Uterus (tissue), 4 donors: Measurements from ENCODE around the gene SLC28A3. TPM values are rescaled to one million over a fixed set of nuclear protein-coding genes. Genes with fewer than 3 reads are reported as not detected.
A peak's percentile ranks its signal among the peaks of the same experiment; 100 is the strongest.

Experiments used
- DNase-seq, 2 donors: peaks; one replicate each; pipeline ENCODE4 v3.0.0-alpha.2; 2019 to 2020
- H3K27ac ChIP-seq, 2 donors: fragments of 200-600 bp; sonication (generic); 1 replicate in 1 of 2; 2 replicates in 1 of 2; pipeline ENCODE4 v1.5.1; 2016 to 2018
- H3K27me3 ChIP-seq, 2 donors: fragments of 200-600 bp; sonication (generic); one replicate each; pipeline ENCODE4 v1.5.1; 2018 to 2019; ENCODE audit warnings: control low read depth in 1 of 2
- H3K36me3 ChIP-seq, 2 donors: fragments of 200-600 bp; sonication (generic); one replicate each; pipeline ENCODE4 v1.5.1; 2019; ENCODE audit warnings: control low read depth in 1 of 2
- H3K4me1 ChIP-seq, 2 donors: fragments of 200-600 bp; sonication (generic); one replicate each; pipeline ENCODE4 v1.5.1; 2018 to 2019; ENCODE audit warnings: control low read depth in 1 of 2
- H3K4me3 ChIP-seq, 2 donors: fragments of 200-600 bp; sonication (generic); 1 replicate in 1 of 2; 2 replicates in 1 of 2; pipeline ENCODE4 v1.5.1; 2018 to 2019; ENCODE audit warnings: mild to moderate bottlenecking in 1 of 2
- H3K9me3 ChIP-seq, 2 donors: fragments of 200-600 bp; sonication (generic); one replicate each; pipeline ENCODE4 v1.5.1; 2019; ENCODE audit warnings: control low read depth in 1 of 2
- POLR2A ChIP-seq, 2 donors: fragments of 450-650 bp; IDR thresholded peaks; one replicate each; pipeline ENCODE4 v1.6.1; 2016; ENCODE audit warnings: antibody characterized with exemption in 2 of 2, mild to moderate bottlenecking in 1 of 2, moderate library complexity in 1 of 2
- intact Hi-C: fragments of 100-400 bp; cut with DNase I; formaldehyde crosslinking; loops from one replicate; pipeline ENCODE4 v1.15.1; 2023; ENCODE audit warnings: low total_unique reads
- total RNA-seq, 4 donors: library from RNA; depleted of rRNA in 3 of 4; stranded (reverse); fragments of >200 nt in 3 of 4; gene quantifications; one replicate each; pipeline versions ENCODE4 v1.1.0 to v1.2.4, GENCODE V29; 2014 to 2023
- TF ChIP-seq, protein P1 (sequence below), 4 experiments: fragments of 200-600 bp in 2 of 4; fragments of 450-650 bp in 2 of 4; sonication (generic) in 2 of 4; IDR thresholded peaks; one replicate each; pipeline ENCODE4 v1.5.1; 2016 to 2019; ENCODE audit warnings: antibody characterized with exemption in 4 of 4, mild to moderate bottlenecking in 2 of 4, moderate library complexity in 1 of 4
- donor health status: DM: yes; HTN: yes; CAD: no.

Gene SLC28A3
- total RNA-seq, 4 donors from 2014 or later, result 0.76 TPM; not detected in 3

DNA sequence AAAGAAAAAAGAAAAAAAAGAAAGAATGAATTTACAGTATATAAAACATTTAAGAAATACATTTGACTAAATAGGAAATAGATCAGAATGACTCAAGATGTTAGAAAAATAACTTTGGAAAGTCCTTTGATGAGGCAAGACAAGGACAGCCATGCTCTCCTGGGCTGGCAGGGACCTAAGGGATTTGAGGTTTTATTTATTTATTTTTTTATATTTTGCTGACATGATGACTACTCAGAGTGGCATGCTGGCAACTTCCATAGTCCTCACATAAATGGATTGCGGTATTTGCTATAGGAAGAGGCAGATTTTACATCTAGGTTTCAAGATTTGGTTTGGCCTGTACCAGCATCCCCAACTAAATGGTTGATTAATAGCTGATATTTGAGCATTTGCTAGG is 17.7 kb downstream of the SLC28A3 start:
- intact Hi-C loops, result no loop called here
- H3K27ac ChIP-seq, result no peak overlapping the region
- no peak for DNase-seq
- no peak overlapping the region for H3K4me3 ChIP-seq
- no peaks in the 10 kb centered on the region for H3K4me1 ChIP-seq
- H3K36me3 ChIP-seq, result no peaks in the 10 kb centered on the region
- no peaks in the 10 kb centered on the region for H3K9me3 ChIP-seq
- no peak for TF ChIP-seq POLR2A (IDR thresholded peaks at IDR 0.05)
- TF ChIP-seq, protein P1, sequence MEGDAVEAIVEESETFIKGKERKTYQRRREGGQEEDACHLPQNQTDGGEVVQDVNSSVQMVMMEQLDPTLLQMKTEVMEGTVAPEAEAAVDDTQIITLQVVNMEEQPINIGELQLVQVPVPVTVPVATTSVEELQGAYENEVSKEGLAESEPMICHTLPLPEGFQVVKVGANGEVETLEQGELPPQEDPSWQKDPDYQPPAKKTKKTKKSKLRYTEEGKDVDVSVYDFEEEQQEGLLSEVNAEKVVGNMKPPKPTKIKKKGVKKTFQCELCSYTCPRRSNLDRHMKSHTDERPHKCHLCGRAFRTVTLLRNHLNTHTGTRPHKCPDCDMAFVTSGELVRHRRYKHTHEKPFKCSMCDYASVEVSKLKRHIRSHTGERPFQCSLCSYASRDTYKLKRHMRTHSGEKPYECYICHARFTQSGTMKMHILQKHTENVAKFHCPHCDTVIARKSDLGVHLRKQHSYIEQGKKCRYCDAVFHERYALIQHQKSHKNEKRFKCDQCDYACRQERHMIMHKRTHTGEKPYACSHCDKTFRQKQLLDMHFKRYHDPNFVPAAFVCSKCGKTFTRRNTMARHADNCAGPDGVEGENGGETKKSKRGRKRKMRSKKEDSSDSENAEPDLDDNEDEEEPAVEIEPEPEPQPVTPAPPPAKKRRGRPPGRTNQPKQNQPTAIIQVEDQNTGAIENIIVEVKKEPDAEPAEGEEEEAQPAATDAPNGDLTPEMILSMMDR (IDR thresholded peaks at IDR 0.05), result no peak
- no peaks in the 10 kb centered on the region for H3K27me3 ChIP-seq

DNA sequence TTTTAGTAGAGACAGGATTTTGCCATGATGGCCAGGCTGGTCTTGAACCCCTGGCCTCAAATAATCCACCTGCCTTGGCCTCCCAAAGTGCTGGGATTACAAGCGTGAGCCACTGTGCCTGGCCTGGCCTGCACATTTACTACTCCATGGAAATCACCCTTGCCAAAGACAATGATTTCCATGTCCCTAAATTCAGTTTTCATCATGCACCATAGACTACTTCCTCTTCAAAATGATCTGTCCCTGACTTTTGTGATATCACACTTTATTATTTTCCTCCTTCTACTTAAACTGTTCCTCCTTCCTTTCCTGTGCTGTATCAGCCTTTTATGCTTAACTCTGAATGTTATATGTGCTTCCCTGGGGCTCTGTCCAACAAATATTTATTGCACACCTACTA is 20.3 kb downstream of the SLC28A3 start:
- intact Hi-C loops, result no loop called here
- Histone ChIP-seq H3K27ac (no peak overlapping the region), H3K27me3 (no peaks in the 10 kb centered on the region), H3K36me3 (no peaks in the 10 kb centered on the region), H3K4me1 (no peaks in the 10 kb centered on the region), H3K9me3 (no peaks in the 10 kb centered on the region), H3K4me3 (no peak overlapping the region)
- DNase-seq, result no peak
- TF ChIP-seq POLR2A (IDR thresholded peaks at IDR 0.05), result no peak
- TF ChIP-seq, protein P1 (IDR thresholded peaks at IDR 0.05), result no peak

DNA sequence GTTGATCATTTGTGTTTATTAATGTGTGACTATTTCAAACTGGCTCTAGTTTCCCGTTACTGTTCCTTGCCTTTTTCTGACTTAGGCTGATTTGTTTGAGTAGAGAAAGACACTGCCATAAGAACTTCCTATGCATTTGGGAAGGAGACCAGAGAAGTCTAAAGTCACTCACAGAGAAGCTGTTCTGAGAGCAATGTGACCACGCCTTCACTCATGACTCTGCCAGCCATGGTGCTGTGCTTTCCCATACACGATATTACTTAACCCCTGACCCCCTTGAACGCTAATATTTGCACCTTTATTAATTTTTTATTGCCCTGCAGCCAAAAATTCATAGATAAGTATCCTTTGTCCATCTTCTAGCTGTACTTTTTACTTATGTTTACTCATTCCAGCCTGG is 20.9 kb downstream of the SLC28A3 start:
- no peak for DNase-seq

DNA sequence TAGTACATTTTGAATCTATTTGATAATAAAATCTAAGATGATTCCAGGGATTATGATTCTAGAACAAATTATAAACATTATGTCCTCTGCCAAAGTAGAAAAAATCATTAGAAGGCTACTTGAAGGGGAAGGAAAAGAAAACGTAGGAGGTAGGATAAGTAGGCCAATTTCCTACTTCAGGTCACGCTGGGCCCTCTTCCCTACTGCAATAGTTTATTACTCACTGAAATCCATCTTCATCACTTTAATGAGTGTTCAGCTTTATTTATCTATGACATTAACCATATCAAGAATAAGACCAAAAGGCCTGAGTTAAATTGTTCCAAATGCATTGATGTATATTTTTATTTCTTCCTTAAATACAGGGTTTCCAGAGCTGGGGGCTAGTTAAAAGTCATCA is 21.6 kb downstream of the SLC28A3 start:
- Histone ChIP-seq H3K4me3 (no peak overlapping the region), H3K4me1 (no peaks in the 10 kb centered on the region), H3K9me3 (no peaks in the 10 kb centered on the region), H3K36me3 (no peaks in the 10 kb centered on the region), H3K27ac (peak overlapping the region; percentile 17 to 21), H3K27me3 (no peaks in the 10 kb centered on the region)
- peak in 1 of 2 donors; percentile 20 for DNase-seq
- intact Hi-C loops, result no loop called here
- TF ChIP-seq POLR2A (IDR thresholded peaks at IDR 0.05), result no peak
- TF ChIP-seq, protein P1 (IDR thresholded peaks at IDR 0.05), result no peak

More for the DNA sequence above, 20.9 kb downstream of the SLC28A3 start:
- intact Hi-C loops, result no loop called here
- no peaks in the 10 kb centered on the region for H3K36me3 ChIP-seq
- H3K27me3 ChIP-seq, result no peaks in the 10 kb centered on the region
- H3K27ac ChIP-seq, result no peak overlapping the region
- H3K9me3 ChIP-seq, result no peaks in the 10 kb centered on the region
- no peak overlapping the region for H3K4me3 ChIP-seq
- H3K4me1 ChIP-seq, result no peaks in the 10 kb centered on the region
- TF ChIP-seq POLR2A (IDR thresholded peaks at IDR 0.05), result no peak
- TF ChIP-seq, protein P1 (IDR thresholded peaks at IDR 0.05), result no peak

DNA sequence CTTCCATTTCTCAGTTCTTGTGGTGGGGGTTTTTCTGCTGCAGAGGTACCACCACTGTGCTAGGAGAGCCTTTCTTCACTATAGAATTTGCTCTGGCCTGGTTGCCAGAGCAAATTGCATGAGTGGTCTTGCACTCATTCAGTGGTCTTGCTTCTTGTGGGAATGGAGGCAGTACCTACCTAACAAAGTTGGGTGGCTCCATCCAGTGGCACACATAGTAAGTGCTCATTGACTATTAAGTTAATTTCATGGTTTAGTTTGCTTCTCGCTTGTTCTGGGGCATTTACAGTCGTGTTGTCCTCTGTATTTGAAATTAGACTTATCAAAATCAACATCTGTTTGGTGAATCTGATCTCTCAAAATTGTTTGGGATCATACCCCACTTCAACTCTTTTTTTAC is 23.0 kb downstream of the SLC28A3 start:
- H3K36me3 ChIP-seq, result no peaks in the 10 kb centered on the region
- no peak overlapping the region for H3K27ac ChIP-seq
- no peak for TF ChIP-seq POLR2A (IDR thresholded peaks at IDR 0.05)
- TF ChIP-seq, protein P1 (IDR thresholded peaks at IDR 0.05), result no peak
- H3K27me3 ChIP-seq, result no peaks in the 10 kb centered on the region
- DNase-seq, result no peak
- intact Hi-C loops, result no loop called here
- H3K9me3 ChIP-seq, result no peaks in the 10 kb centered on the region
- no peaks in the 10 kb centered on the region for H3K4me1 ChIP-seq
- H3K4me3 ChIP-seq, result no peak overlapping the region
